ENCODE results near the gene FAM53A. TPM values are rescaled to one million over a fixed set of nuclear protein-coding genes. Genes with fewer than 3 reads are reported as not detected.

Gene FAM53A
- total RNA-seq, 4 donors from 2014 or later = 1.2 to 18.4 (median 4.9) TPM

DNA sequence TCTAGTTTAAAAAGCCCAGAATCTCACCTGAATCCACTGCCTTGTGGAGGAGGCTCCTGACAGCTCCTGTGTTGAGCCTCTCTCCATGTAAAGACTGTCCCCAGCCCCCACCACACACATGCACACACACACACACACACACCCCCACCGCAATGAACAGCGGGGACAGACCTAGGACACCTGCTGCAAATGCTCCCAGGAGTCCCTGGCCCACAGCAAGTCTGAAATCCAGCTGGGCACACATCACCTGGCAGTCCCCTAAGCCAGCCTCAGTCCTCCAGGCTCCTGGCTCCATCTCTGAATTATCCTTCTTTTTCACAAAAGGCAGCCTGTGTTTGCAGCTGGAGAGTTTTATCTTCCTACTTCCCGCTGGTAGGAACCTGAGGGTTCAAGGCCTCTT is 6.6 kb upstream of the FAM53A start:
- Histone ChIP-seq H3K36me3 (peaks cover 0 to 57% of the 10 kb centered on the region in 2 donors), H3K27me3 (no peaks in the 10 kb centered on the region), H3K4me1 (no peaks in the 10 kb centered on the region), H3K4me3 (no peak overlapping the region), H3K27ac (no peak overlapping the region), H3K9me3 (no peaks in the 10 kb centered on the region)
- ATAC-seq = no peak
- WGBS, 2 donors (ENCODE audit: low coverage in 1 of 2) = 94% methylated on average over 2 of the region's 3 CpGs; no CpG with 5 or more reads in 1 of the 2 donors
- TF ChIP-seq, protein P1, sequence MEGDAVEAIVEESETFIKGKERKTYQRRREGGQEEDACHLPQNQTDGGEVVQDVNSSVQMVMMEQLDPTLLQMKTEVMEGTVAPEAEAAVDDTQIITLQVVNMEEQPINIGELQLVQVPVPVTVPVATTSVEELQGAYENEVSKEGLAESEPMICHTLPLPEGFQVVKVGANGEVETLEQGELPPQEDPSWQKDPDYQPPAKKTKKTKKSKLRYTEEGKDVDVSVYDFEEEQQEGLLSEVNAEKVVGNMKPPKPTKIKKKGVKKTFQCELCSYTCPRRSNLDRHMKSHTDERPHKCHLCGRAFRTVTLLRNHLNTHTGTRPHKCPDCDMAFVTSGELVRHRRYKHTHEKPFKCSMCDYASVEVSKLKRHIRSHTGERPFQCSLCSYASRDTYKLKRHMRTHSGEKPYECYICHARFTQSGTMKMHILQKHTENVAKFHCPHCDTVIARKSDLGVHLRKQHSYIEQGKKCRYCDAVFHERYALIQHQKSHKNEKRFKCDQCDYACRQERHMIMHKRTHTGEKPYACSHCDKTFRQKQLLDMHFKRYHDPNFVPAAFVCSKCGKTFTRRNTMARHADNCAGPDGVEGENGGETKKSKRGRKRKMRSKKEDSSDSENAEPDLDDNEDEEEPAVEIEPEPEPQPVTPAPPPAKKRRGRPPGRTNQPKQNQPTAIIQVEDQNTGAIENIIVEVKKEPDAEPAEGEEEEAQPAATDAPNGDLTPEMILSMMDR (IDR thresholded peaks at IDR 0.05) = no peak
- TF ChIP-seq POLR2AphosphoS5 (IDR thresholded peaks at IDR 0.05) = no peak
- no peak for TF ChIP-seq EP300 (IDR thresholded peaks at IDR 0.05)
- TF ChIP-seq POLR2A (IDR thresholded peaks at IDR 0.05) = no peak

DNA sequence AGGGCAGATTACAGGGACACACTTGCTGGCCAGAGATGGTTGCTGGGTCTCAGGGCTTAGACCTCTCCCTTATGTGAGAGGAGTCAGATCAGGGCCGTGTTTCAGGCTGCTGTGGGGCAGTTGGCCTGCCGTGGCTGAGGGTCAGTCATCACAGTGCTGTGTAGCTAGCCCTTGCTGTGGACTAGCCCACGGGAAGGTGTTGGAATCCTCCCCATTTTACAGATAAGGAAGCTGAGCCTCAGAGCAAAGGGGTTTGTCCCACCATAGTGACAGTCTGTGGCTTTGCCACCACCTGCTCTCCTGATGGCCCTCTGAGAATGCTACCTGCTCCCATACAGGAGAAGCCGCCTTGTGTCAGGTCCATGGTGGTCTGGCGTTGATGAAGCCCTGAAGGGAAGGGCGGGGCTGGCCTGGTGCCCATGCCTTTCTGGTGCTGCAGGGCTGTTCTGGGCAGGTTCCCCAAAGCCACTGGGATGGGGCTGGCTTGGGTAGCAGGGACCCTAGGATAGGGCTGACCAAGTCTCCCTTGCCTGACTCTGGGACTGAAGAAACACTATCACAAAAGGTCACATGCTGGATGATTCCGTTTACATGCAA is 2.4 kb upstream of the FAM53A start:
- Histone ChIP-seq H3K4me1 (peaks cover 0 to 24% (median 3%) of the 10 kb centered on the region in 3 donors), H3K4me3 (no peak overlapping the region), H3K9me3 (no peaks in the 10 kb centered on the region), H3K27ac (peak overlapping the region in 2 of 4 donors; percentile 19 to 37), H3K27me3 (no peaks in the 10 kb centered on the region), H3K36me3 (peaks cover 0 to 15% of the 10 kb centered on the region in 2 donors)
- 0 to 38% methylated on average over 1 of the region's 7 CpGs for WGBS, 2 donors (ENCODE audit: low coverage in 1 of 2)
- ATAC-seq = no peak
- TF ChIP-seq POLR2A (IDR thresholded peaks at IDR 0.05) (no peak), EP300 (IDR thresholded peaks at IDR 0.05) (no peak), POLR2AphosphoS5 (IDR thresholded peaks at IDR 0.05) (no peak)
- TF ChIP-seq, protein P1 (IDR thresholded peaks at IDR 0.05) = no peak

DNA sequence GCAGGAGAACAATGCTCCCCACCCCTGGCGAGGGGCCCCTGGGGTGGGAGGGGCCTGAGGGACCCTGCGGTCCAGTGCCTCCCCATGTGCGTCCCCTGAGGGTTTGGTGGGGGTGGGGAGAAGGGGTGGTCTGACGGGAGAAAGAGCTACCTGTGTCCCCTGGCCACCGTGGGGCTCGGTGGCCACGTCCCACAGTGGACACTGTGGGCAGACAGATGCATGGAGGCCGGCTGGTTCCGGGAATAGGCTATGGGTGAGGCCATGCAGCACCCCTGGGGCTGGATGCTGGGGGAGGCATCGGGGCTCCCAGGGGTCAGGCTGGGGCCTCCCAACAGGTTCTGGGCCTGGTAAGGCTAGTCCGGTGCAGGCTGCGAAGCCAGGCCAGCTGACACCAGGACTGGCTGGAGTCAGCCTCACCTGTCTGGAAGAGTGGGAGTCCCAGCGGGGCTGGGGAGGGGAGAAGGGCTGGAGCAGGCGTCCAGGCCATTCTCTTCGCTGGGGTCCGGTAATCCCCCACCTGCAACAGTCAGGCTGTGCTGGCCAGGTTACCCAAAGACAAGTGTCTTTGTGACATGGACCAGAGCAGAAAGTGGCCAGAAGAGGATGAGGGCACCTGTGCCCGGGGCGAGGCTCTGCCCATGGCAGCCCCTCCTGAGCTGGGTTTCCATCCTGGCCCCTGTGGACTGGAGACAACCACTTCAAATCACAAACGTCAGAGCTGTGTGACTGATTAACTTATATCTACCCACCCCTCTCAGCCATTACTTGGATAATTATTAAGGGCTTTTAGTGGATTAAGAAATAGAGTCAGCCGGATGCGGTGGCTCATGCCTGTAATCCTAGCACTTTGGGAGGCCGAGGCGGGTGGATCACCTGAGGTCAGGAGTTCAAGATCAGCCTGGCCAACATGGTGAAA is 1.4 kb upstream of the FAM53A start:
- no peaks in the 10 kb centered on the region for H3K9me3 ChIP-seq
- ATAC-seq = no peak
- H3K4me1 ChIP-seq = peaks cover 0 to 24% (median 3%) of the 10 kb centered on the region in 3 donors
- H3K4me3 ChIP-seq = no peak overlapping the region
- peaks cover 0 to 5% of the 10 kb centered on the region in 2 donors for H3K36me3 ChIP-seq
- no peaks in the 10 kb centered on the region for H3K27me3 ChIP-seq
- TF ChIP-seq, protein P1 (IDR thresholded peaks at IDR 0.05) = no peak
- no peak for TF ChIP-seq POLR2A (IDR thresholded peaks at IDR 0.05)
- TF ChIP-seq EP300 (IDR thresholded peaks at IDR 0.05) = no peak
- no peak for TF ChIP-seq POLR2AphosphoS5 (IDR thresholded peaks at IDR 0.05)
- H3K27ac ChIP-seq = peak overlapping the region in 3 of 4 donors; percentile 84 to 94 (median 85)
- WGBS, 2 donors (ENCODE audit: low coverage in 1 of 2) = 33 to 100% methylated on average over 2 to 3 of the region's 23 CpGs

DNA sequence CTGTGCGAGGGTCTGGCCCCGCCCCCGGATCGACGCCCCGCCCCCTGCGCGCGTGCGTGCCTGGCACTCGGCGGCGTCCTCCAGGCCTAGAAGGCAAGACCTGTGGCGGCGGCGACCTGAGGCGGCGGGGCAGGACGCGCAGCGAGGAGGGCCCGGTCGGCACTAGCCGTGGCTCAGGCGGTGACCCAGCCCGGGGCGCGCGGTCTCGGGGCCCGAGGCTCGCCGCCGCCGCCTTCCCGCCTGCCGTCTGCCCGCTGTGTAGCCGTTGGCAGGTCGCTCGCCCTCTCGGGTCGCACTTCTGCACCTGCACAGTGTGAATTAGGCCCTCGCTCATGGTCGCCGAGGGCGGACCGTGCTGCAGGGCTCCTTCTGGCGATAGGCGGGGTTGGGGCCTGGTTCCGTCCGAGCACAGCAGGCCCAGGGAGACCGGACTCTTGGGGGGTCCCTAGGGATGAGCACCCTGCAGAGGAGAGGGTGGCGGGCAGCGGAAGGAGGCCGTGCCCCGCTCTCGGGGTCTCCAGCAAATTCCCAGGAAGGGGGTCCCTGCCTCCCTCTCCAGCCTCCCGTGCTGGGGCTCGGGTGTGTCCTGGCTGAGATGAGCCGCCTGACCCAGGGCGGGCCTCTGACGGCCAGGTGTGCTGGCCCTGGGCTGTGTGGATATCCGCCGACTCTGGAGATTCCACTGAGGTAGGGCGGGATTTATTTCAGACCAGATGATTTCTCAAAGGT is 557 bp upstream of the FAM53A start:
- Histone ChIP-seq H3K27ac (peak overlapping the region; percentile 19 to 94 (median 84)), H3K36me3 (no peaks in the 10 kb centered on the region), H3K27me3 (no peaks in the 10 kb centered on the region), H3K4me1 (peaks cover 0 to 24% (median 3%) of the 10 kb centered on the region in 3 donors), H3K9me3 (no peaks in the 10 kb centered on the region), H3K4me3 (peak overlapping the region; percentile 36 to 81)
- no CpG with 5 or more reads among the region's 66 CpGs for WGBS, 2 donors (ENCODE audit: low coverage in 1 of 2)
- TF ChIP-seq, protein P1 (IDR thresholded peaks at IDR 0.05) = no peak
- no peak for TF ChIP-seq POLR2A (IDR thresholded peaks at IDR 0.05)
- no peak for TF ChIP-seq EP300 (IDR thresholded peaks at IDR 0.05)
- TF ChIP-seq POLR2AphosphoS5 (IDR thresholded peaks at IDR 0.05) = no peak
- ATAC-seq = no peak

Measured in gastroesophageal sphincter (tissue), 4 donors.